H9 (cell line): ENCODE results near the gene KIF12. TPM values are rescaled to one million over a fixed set of nuclear protein-coding genes. Genes with fewer than 3 reads are reported as not detected.
A peak's percentile ranks its signal among the peaks of the same experiment; 100 is the strongest.

ENCODE experiments used
- DNase-seq: peaks from one replicate; pipeline ENCODE4 v3.0.0-alpha.2; 2017
- H2AFZ ChIP-seq: one replicate; pipeline ENCODE4 v1.6.1; 2013; ENCODE audit warnings: mild to moderate bottlenecking, low read length, control low read depth, moderate library complexity
- H2AK5ac ChIP-seq: 2 replicates; pipeline ENCODE4 v1.6.1; 2013; ENCODE audit warnings: low read length, control low read depth, mixed read lengths; ENCODE audit not compliant: insufficient read length
- H2BK120ac ChIP-seq: one replicate; pipeline ENCODE4 v1.6.1; 2013; ENCODE audit warnings: low read depth, mild to moderate bottlenecking, low read length, control low read depth, inconsistent platforms; ENCODE audit not compliant: poor library complexity, severe bottlenecking
- H2BK12ac ChIP-seq: 2 replicates; pipeline ENCODE4 v1.6.1; 2013; ENCODE audit warnings: low read length, control low read depth, mixed read lengths, low read depth; ENCODE audit not compliant: insufficient read length
- H2BK15ac ChIP-seq: 2 replicates; pipeline ENCODE4 v1.6.1; 2013; ENCODE audit warnings: low read depth, low read length, control low read depth
- H2BK20ac ChIP-seq: one replicate; pipeline ENCODE4 v1.6.1; 2013; ENCODE audit warnings: low read depth, mild to moderate bottlenecking, low read length, control low read depth, inconsistent platforms; ENCODE audit not compliant: poor library complexity, severe bottlenecking
- H2BK5ac ChIP-seq: 2 replicates; pipeline ENCODE4 v1.6.1; 2013; ENCODE audit warnings: low read length, control low read depth, mixed read lengths; ENCODE audit not compliant: insufficient read length
- H3K14ac ChIP-seq: 2 replicates; pipeline ENCODE4 v1.6.1; 2013; ENCODE audit warnings: low read length, control low read depth; ENCODE audit not compliant: insufficient read depth
- H3K18ac ChIP-seq: 2 replicates; pipeline ENCODE4 v1.6.1; 2013; ENCODE audit warnings: low read depth, mild to moderate bottlenecking, mixed read lengths, low read length, control low read depth; ENCODE audit not compliant: insufficient read length
- H3K23ac ChIP-seq: 2 replicates; pipeline ENCODE4 v1.6.1; 2013; ENCODE audit warnings: low read length, control low read depth, mixed read lengths, low read depth; ENCODE audit not compliant: insufficient read length
- H3K23me2 ChIP-seq: 2 replicates; pipeline ENCODE4 v1.6.1; 2013; ENCODE audit warnings: low read depth, mild to moderate bottlenecking, mixed read lengths, low read length, control low read depth; ENCODE audit not compliant: insufficient read length, poor library complexity, severe bottlenecking
- H3K27ac ChIP-seq: 2 replicates; pipeline ENCODE4 v1.5.1; 2013; ENCODE audit warnings: low read length, control low read depth, mixed read lengths, low read depth; ENCODE audit not compliant: insufficient read length
- H3K27me3 ChIP-seq: 2 replicates; pipeline ENCODE4 v1.6.1; 2013; ENCODE audit warnings: low read length, control low read depth, inconsistent platforms; ENCODE audit not compliant: insufficient read depth
- H3K4ac ChIP-seq: 2 replicates; pipeline ENCODE4 v1.6.1; 2013; ENCODE audit warnings: low read depth, mild to moderate bottlenecking, control low read depth, inconsistent platforms, low read length, moderate library complexity
- H3K4me1 ChIP-seq: 2 replicates; pipeline ENCODE4 v1.6.1; 2013; ENCODE audit warnings: low read length, control low read depth, inconsistent platforms; ENCODE audit not compliant: insufficient read depth
- H3K4me2 ChIP-seq: 2 replicates; pipeline ENCODE4 v1.6.1; 2013; ENCODE audit warnings: low read length, control low read depth, mixed read lengths; ENCODE audit not compliant: insufficient read length, insufficient read depth
- H3K56ac ChIP-seq: 2 replicates; pipeline ENCODE4 v1.6.1; 2013; ENCODE audit warnings: low read depth, mild to moderate bottlenecking, mixed read lengths, low read length, control low read depth; ENCODE audit not compliant: insufficient read length
- H3K79me1 ChIP-seq: 2 replicates; pipeline ENCODE4 v1.6.1; 2013; ENCODE audit warnings: low read depth, mild to moderate bottlenecking, moderate library complexity, low read length, control low read depth, inconsistent platforms; ENCODE audit not compliant: insufficient read depth, poor library complexity, severe bottlenecking
- H3K79me2 ChIP-seq: 2 replicates; pipeline ENCODE4 v1.6.1; 2013; ENCODE audit warnings: low read length, control low read depth, inconsistent platforms; ENCODE audit not compliant: insufficient read depth
- H3K9ac ChIP-seq: 2 replicates; pipeline ENCODE4 v1.6.1; 2013; ENCODE audit warnings: low read length, control low read depth, mixed read lengths; ENCODE audit not compliant: insufficient read length; ENCODE audit errors: extremely low read depth
- H3K9me3 ChIP-seq: one replicate; pipeline ENCODE4 v1.6.1; 2013; ENCODE audit warnings: low read depth, low read length, inconsistent platforms; ENCODE audit not compliant: control insufficient read depth
- H3T11ph ChIP-seq: one replicate; pipeline ENCODE4 v1.6.1; 2013; ENCODE audit warnings: mild to moderate bottlenecking, low read length, control low read depth, inconsistent platforms
- H4K20me1 ChIP-seq: one replicate; pipeline ENCODE4 v1.6.1; 2013; ENCODE audit not compliant: control insufficient read depth, insufficient read length, insufficient read depth
- H4K5ac ChIP-seq: 2 replicates; pipeline ENCODE4 v1.6.1; 2013; ENCODE audit warnings: low read depth, mild to moderate bottlenecking, mixed read lengths, low read length, control low read depth; ENCODE audit not compliant: insufficient read length
- H4K8ac ChIP-seq: replicated peaks from 2 replicates; pipeline ENCODE4 v1.6.1; 2013; ENCODE audit warnings: low read length, control low read depth, mixed read lengths, low read depth; ENCODE audit not compliant: insufficient read length
- H4K91ac ChIP-seq: 2 replicates; pipeline ENCODE4 v1.6.1; 2013; ENCODE audit warnings: low read depth, mild to moderate bottlenecking, moderate library complexity, mixed read lengths, low read length, control low read depth; ENCODE audit not compliant: insufficient read length
- H3K27ac Mint-ChIP-seq, 3 experiments: 2 replicates in 2 of 3; 3 replicates in 1 of 3; pipeline ENCODE4 v1.8.0; 2020 to 2021; ENCODE audit warnings: mixed read lengths in 3 of 3, mild to moderate bottlenecking in 1 of 3, moderate library complexity in 1 of 3
- H3K27me3 Mint-ChIP-seq: 2 replicates; pipeline ENCODE4 v1.8.0; 2021; ENCODE audit warnings: low read depth, mild to moderate bottlenecking, moderate library complexity, mixed read lengths
- H3K36me3 Mint-ChIP-seq, 3 experiments: 2 replicates in 2 of 3; 3 replicates in 1 of 3; pipeline ENCODE4 v1.8.0; 2020 to 2021; ENCODE audit warnings: low read depth in 3 of 3, mixed read lengths in 3 of 3; ENCODE audit not compliant: insufficient read depth in 1 of 3
- H3K4me1 Mint-ChIP-seq, 2 experiments: 2 replicates each; pipeline ENCODE4 v1.8.0; 2020; ENCODE audit warnings: mixed read lengths in 2 of 2
- H3K4me3 Mint-ChIP-seq, 2 experiments: 2 replicates in 1 of 2; 3 replicates in 1 of 2; pipeline ENCODE4 v1.8.0; 2020 to 2021; ENCODE audit warnings: mild to moderate bottlenecking in 2 of 2, mixed read lengths in 2 of 2, moderate library complexity in 1 of 2
- H3K9me3 Mint-ChIP-seq, 2 experiments: 2 replicates in 1 of 2; 3 replicates in 1 of 2; pipeline ENCODE4 v1.8.0; 2020; ENCODE audit warnings: mild to moderate bottlenecking in 2 of 2, mixed read lengths in 2 of 2, moderate library complexity in 1 of 2
- WGBS: extraction: QIAGEN DNeasy Blood & Tissue Kit; methylation state at CpG from one replicate; pipeline ENCODE4 v1.1.7; 2013; ENCODE audit warnings: missing lambda C conversion rate, low lambda C conversion rate, mixed read lengths; ENCODE audit not compliant: insufficient read length; ENCODE audit errors: extremely low coverage; 5-methylcytosine and 5-hydroxymethylcytosine counted together
- total RNA-seq: library from RNA; stranded (reverse); gene quantifications from 2 replicates; pipeline ENCODE4 v1.2.1, GENCODE V29; 2021
- TF ChIP-seq, protein P1 (sequence below): fragments of 200-600 bp; sonication (generic); conservative IDR thresholded peaks from 3 replicates; pipeline ENCODE4 v1.8.0; 2021; ENCODE audit warnings: antibody characterized with exemption, mild to moderate bottlenecking

Gene KIF12
- total RNA-seq, 1 experiment from 2014 or later = 3.3 TPM

DNA sequence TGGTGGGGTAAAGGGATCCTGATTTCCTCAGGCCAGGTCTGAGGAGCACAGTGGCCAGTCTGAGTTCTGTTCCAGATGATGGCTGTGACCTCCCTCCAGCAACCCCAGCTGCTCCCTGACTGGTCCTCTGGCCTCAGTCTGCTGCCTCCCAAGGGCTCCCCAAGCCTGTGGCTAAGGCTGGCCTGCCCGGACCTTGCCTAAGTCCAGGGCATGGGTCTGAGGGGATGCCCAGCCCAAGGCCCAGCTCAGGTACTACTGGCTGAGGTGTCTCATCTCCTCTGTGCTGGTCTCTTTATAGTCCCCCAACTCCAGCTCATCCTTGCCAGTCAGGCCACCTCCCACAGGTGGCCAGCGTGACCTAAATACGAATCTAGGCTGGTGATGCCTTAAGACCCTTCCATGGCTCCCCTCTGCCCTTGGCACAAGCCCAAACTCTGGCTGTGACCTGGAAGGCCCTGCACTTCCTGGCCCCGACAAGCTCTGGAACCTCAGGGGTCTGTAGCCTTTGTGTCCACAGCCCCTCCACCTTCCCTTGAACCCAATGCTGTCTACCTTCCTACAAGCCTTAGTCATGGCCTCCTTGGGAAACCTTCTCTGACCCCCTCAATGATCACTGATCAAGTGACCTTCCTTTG, 9.8 kb downstream of the KIF12 start:
- Histone ChIP-seq H3K27me3 (no peaks in the 10 kb centered on the region), H3K79me2 (no peaks in the 10 kb centered on the region), H4K8ac (no peak overlapping the region), H4K5ac (no peak overlapping the region), H3K4ac (no peak overlapping the region), H4K91ac (no peak overlapping the region), H3T11ph (no peak overlapping the region), H3K56ac (no peak overlapping the region), H3K18ac (no peak overlapping the region), H2BK120ac (no peak overlapping the region), H3K23me2 (no peaks in the 10 kb centered on the region), H2AK5ac (no peak overlapping the region), H2BK15ac (no peak overlapping the region), H2BK20ac (no peak overlapping the region), H3K9me3 (no peaks in the 10 kb centered on the region), H3K4me2 (no peak overlapping the region), H3K23ac (no peak overlapping the region), H3K27ac (no peak overlapping the region), H3K79me1 (no peaks in the 10 kb centered on the region), H3K9ac (no peak overlapping the region), H2AFZ (no peak overlapping the region), H2BK5ac (no peak overlapping the region), H3K14ac (peak overlapping the region; percentile 22; the same call in 1 of the 2 replicates), H2BK12ac (no peak overlapping the region), H4K20me1 (no peaks in the 10 kb centered on the region), H3K4me1 (no peaks in the 10 kb centered on the region)
- no peaks in the 10 kb centered on the region for H3K9me3 Mint-ChIP-seq
- no peak for DNase-seq
- WGBS = no CpG with 5 or more reads among the region's 4 CpGs
- H3K27ac Mint-ChIP-seq = no peak overlapping the region
- TF ChIP-seq, protein P1, sequence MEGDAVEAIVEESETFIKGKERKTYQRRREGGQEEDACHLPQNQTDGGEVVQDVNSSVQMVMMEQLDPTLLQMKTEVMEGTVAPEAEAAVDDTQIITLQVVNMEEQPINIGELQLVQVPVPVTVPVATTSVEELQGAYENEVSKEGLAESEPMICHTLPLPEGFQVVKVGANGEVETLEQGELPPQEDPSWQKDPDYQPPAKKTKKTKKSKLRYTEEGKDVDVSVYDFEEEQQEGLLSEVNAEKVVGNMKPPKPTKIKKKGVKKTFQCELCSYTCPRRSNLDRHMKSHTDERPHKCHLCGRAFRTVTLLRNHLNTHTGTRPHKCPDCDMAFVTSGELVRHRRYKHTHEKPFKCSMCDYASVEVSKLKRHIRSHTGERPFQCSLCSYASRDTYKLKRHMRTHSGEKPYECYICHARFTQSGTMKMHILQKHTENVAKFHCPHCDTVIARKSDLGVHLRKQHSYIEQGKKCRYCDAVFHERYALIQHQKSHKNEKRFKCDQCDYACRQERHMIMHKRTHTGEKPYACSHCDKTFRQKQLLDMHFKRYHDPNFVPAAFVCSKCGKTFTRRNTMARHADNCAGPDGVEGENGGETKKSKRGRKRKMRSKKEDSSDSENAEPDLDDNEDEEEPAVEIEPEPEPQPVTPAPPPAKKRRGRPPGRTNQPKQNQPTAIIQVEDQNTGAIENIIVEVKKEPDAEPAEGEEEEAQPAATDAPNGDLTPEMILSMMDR = no peak
- peaks cover 0 to 2% (median 0%) of the 10 kb centered on the region in 3 experiments; a peak in 2 of 7 replicates for H3K36me3 Mint-ChIP-seq
- peaks cover 26% of the 10 kb centered on the region for H3K27me3 Mint-ChIP-seq
- H3K4me3 Mint-ChIP-seq = peak overlapping the region in 1 of 2 experiments; percentile 31; a peak in 1 of 5 replicates
- no peaks in the 10 kb centered on the region for H3K4me1 Mint-ChIP-seq
